Heart right ventricle (tissue), 16 donors: Measurements from ENCODE around the gene CADPS2. TPM values are rescaled to one million over a fixed set of nuclear protein-coding genes. Genes with fewer than 3 reads are reported as not detected.

Experiments used
- ATAC-seq, 8 donors: fragments of 200-7000 bp; cut with Tn5 transposase; one replicate each; pipeline ENCODE4 v1.9.1; 2020; ENCODE audit warnings: mild to moderate bottlenecking in 8 of 8, moderate library complexity in 8 of 8, moderate number of reproducible peaks in 1 of 8
- DNase-seq, 2 donors: peaks; one replicate each; pipeline ENCODE4 v3.0.0-alpha.2; 2020
- H3K27ac ChIP-seq, 10 donors: fragments of 200-600 bp; sonication (generic) in 2 of 10; one replicate each; pipeline versions ENCODE4 v1.5.0 to v1.8.0; 2020 to 2022; ENCODE audit warnings: mild to moderate bottlenecking in 3 of 10
- H3K27me3 ChIP-seq, 7 donors: fragments of 200-600 bp; one replicate each; pipeline ENCODE4 v1.8.0; 2021 to 2022; ENCODE audit warnings: mild to moderate bottlenecking in 2 of 7
- H3K36me3 ChIP-seq, 9 donors: fragments of 200-600 bp; sonication (generic) in 1 of 9; one replicate each; pipeline versions ENCODE4 v1.5.0 to v1.8.0; 2020 to 2022; ENCODE audit warnings: mild to moderate bottlenecking in 2 of 9
- H3K4me1 ChIP-seq, 9 donors: fragments of 200-600 bp; sonication (generic) in 1 of 9; one replicate each; pipeline versions ENCODE4 v1.5.0 to v1.8.0; 2020 to 2022; ENCODE audit warnings: mild to moderate bottlenecking in 4 of 9
- H3K4me3 ChIP-seq, 10 donors: fragments of 200-600 bp; sonication (generic) in 2 of 10; one replicate each; pipeline versions ENCODE4 v1.5.0 to v1.8.0; 2020 to 2022; ENCODE audit warnings: mild to moderate bottlenecking in 7 of 10, moderate library complexity in 2 of 10
- H3K9me3 ChIP-seq, 11 donors: fragments of 200-600 bp in 10 of 11; sonication (generic) in 2 of 11; one replicate each; pipeline versions ENCODE4 v1.5.0 to v1.8.0; 2013 to 2022; ENCODE audit warnings: mild to moderate bottlenecking in 2 of 11, control low read depth in 1 of 11, moderate library complexity in 1 of 11
- CTCF ChIP-seq, 9 donors: fragments of 200-600 bp; sonication (generic) in 2 of 9; IDR thresholded peaks; one replicate each; pipeline versions ENCODE4 v1.5.0 to v1.8.0; 2021 to 2022; ENCODE audit warnings: antibody characterized with exemption in 9 of 9, mild to moderate bottlenecking in 5 of 9, moderate library complexity in 1 of 9
- WGBS, 2 donors: extraction: QIAGEN DNeasy Blood & Tissue Kit; methylation state at CpG; one replicate each; pipeline ENCODE4 v1.1.7; 2013; ENCODE audit warnings: inconsistent platforms in 1 of 2; 5-methylcytosine and 5-hydroxymethylcytosine counted together
- intact Hi-C, 10 donors: fragments of 100-400 bp; cut with DNase I; formaldehyde crosslinking; loops; one replicate each; pipeline versions ENCODE4 v1.11.1 to v1.14.2; 2022
- polyA plus RNA-seq, 2 donors: library from polyadenylated mRNA; stranded (reverse); fragments of 200-250 nt; gene quantifications; one replicate each; pipeline ENCODE4 v1.2.3, GENCODE V29; 2013
- total RNA-seq, 10 donors: library from RNA; stranded (reverse); fragmentation: NEBNext Ultra II Directional in 3 of 10; extraction: Animal tissue kit (Norgen Biotek cat#: 25700) in 3 of 10; gene quantifications; one replicate each; pipeline versions ENCODE4 v1.2.1 to v1.2.4, GENCODE V29; 2021 to 2023
- donor health status: Arrhythmogenic right ventricular cardiomyopathy.
- donor health status: ischemic (EF 13 %, LVEDD 7.1; RV severe dilation, severe dysfunction).
- donor health status: healthy with polysubstance abuse.
- donor health status: DM: no; HTN: yes; CAD: no.
- donor health status: DM: no; HTN: no; CAD: no.
- donor health status: ischemic (EF 25% LVEDD 6.9; RV normal size, moderate dysfunction).
- donor health status: ischemic (EF 25% LVEDD 5.7; RV mildly dilated, moderate dysfunction).
- donor health status: healthy.
- donor health status: DM: yes; HTN: yes; CAD: no.
- donor health status: Ischemic cardiomyopathy.
- donor health status: ischemic (EF 35%, LVEDD 5.7; RV mildly dilated, moderate dysfunction).
- donor health status: nonischemic (EF 11% LVEDD 7.7; RV severe dilation, severe dysfunction).
- donor health status: DM: yes; HTN: yes; CAD: no.
- donor health status: PGD.
- donor health status: ischemic (EF 29% LVEDD 5.4; RV normal size, mild dysfunction).
- donor health status: nonischemic (EF 23%, LVEDD 6.1; RV moderate dilation, normal function).

Gene CADPS2
- total and polyA plus RNA-seq, 12 donors, result 3.6 to 25.7 (median 6.6) TPM

- no peaks in the 10 kb centered on the region for H3K36me3 ChIP-seq
- 51 to 67% methylated on average over 1 of the region's 1 CpG for WGBS, 2 donors
- H3K9me3 ChIP-seq, result no peaks in the 10 kb centered on the region
- H3K4me3 ChIP-seq, result no peak overlapping the region
- no peak for TF ChIP-seq CTCF (IDR thresholded peaks at IDR 0.05)
- H3K27ac ChIP-seq, result no peak overlapping the region
- no peaks in the 10 kb centered on the region for H3K4me1 ChIP-seq
- no peak for DNase-seq
- no peak for ATAC-seq
- no peaks in the 10 kb centered on the region for H3K27me3 ChIP-seq
- intact Hi-C loops, result no loop called here
Measured at GRCh38 chr7:122425731-122426130, 460.5 kb downstream of the CADPS2 start.

- no peaks in the 10 kb centered on the region for H3K4me1 ChIP-seq
- 90 to 92% methylated on average over 4 of the region's 4 CpGs for WGBS, 2 donors
- no peaks in the 10 kb centered on the region for H3K36me3 ChIP-seq
- ATAC-seq (no peak), DNase-seq (no peak)
- TF ChIP-seq CTCF (IDR thresholded peaks at IDR 0.05), result no peak
- no peaks in the 10 kb centered on the region for H3K9me3 ChIP-seq
- no peak overlapping the region for H3K27ac ChIP-seq
- no peaks in the 10 kb centered on the region for H3K27me3 ChIP-seq
- intact Hi-C loops, result no loop called here
- H3K4me3 ChIP-seq, result no peak overlapping the region
Measured at GRCh38 chr7:122423591-122423990, 462.7 kb downstream of the CADPS2 start.

GRCh38 chr7:122416336-122416735 is 469.9 kb downstream of the CADPS2 start:
- H3K4me1 ChIP-seq, result no peaks in the 10 kb centered on the region
- H3K27ac ChIP-seq, result no peak overlapping the region
- H3K9me3 ChIP-seq, result no peaks in the 10 kb centered on the region
- DNase-seq (no peak), ATAC-seq (no peak)
- 77 to 79% methylated on average over 2 of the region's 2 CpGs for WGBS, 2 donors
- no peak for TF ChIP-seq CTCF (IDR thresholded peaks at IDR 0.05)
- intact Hi-C loops, result loop anchor here in 1 of 10 donors (1.0 kb wide), 1 partner anchor 15 kb away; no protein-coding TSS in a partner anchor
- H3K36me3 ChIP-seq, result peaks cover 0 to 9% (median 0%) of the 10 kb centered on the region in 9 donors
- no peaks in the 10 kb centered on the region for H3K27me3 ChIP-seq
- H3K4me3 ChIP-seq, result no peak overlapping the region

GRCh38 chr7:122415510-122415909 is 470.8 kb downstream of the CADPS2 start:
- Histone ChIP-seq H3K4me3 (no peak overlapping the region), H3K27me3 (no peaks in the 10 kb centered on the region), H3K36me3 (peaks cover 0 to 9% (median 0%) of the 10 kb centered on the region in 9 donors), H3K27ac (no peak overlapping the region), H3K4me1 (no peaks in the 10 kb centered on the region), H3K9me3 (no peaks in the 10 kb centered on the region)
- TF ChIP-seq CTCF (IDR thresholded peaks at IDR 0.05), result no peak
- WGBS, 2 donors, result 68 to 76% methylated on average over 1 of the region's 1 CpG
- ATAC-seq (no peak), DNase-seq (no peak)
- intact Hi-C loops, result no loop called here
